HT-29 (cell line): Measurements from ENCODE around the gene CCDC18. TPM values are rescaled to one million over a fixed set of nuclear protein-coding genes. Genes with fewer than 3 reads are reported as not detected.
A peak's percentile ranks its signal among the peaks of the same experiment; 100 is the strongest.
"Not testable (repeated sequence)": the region's sequence is repeated elsewhere in the genome, so short reads cannot be mapped to it uniquely, and the experiment has no call there.

ENCODE experiments used
- DNase-seq: peaks from one replicate; pipeline ENCODE4 v3.0.0-alpha.2; 2015; ENCODE audit warnings: low spot score
- total RNA-seq: library from RNA; depleted of rRNA; stranded (reverse); fragments of >200 nt; shearing (Covaris generic); gene quantifications from 2 replicates; pipeline ENCODE4 v1.2.3, GENCODE V29; 2014

Gene CCDC18
- total RNA-seq, 1 experiment from 2014 or later: 9.0 TPM

GRCh38 chr1:93235261-93235660 is 54.7 kb downstream of the CCDC18 start:
- DNase-seq: no peak

- DNase-seq: no peak
Measured at GRCh38 chr1:93237021-93237420, 56.5 kb downstream of the CCDC18 start.

- no peak for DNase-seq
Measured at GRCh38 chr1:93238425-93238824, 57.9 kb downstream of the CCDC18 start.

- DNase-seq: no peak
Measured at GRCh38 chr1:93239863-93240262, 59.3 kb downstream of the CCDC18 start.

- DNase-seq: not testable (repeated sequence)
Measured at GRCh38 chr1:93243233-93243632, 62.7 kb downstream of the CCDC18 start.

GRCh38 chr1:93244298-93245069 is 64.0 kb downstream of the CCDC18 start:
- no peak for DNase-seq

GRCh38 chr1:93251966-93252365 is 71.4 kb downstream of the CCDC18 start:
- no peak for DNase-seq

- DNase-seq: no peak
Measured at GRCh38 chr1:93252598-93252997, 72.1 kb downstream of the CCDC18 start.

GRCh38 chr1:93253516-93253915 is 73.0 kb downstream of the CCDC18 start:
- DNase-seq: no peak

GRCh38 chr1:93255222-93256079 is 74.9 kb downstream of the CCDC18 start:
- no peak for DNase-seq

- DNase-seq: no peak
Measured at GRCh38 chr1:93256433-93256832, 75.9 kb downstream of the CCDC18 start.

- no peak for DNase-seq
Measured at GRCh38 chr1:93257889-93258288, 77.4 kb downstream of the CCDC18 start.

- DNase-seq: not testable (repeated sequence)
Measured at GRCh38 chr1:93260726-93261125, 80.2 kb downstream of the CCDC18 start.

GRCh38 chr1:93262645-93263044 is 82.1 kb downstream of the CCDC18 start:
- no peak for DNase-seq

- DNase-seq: not testable (repeated sequence)
Measured at GRCh38 chr1:93268888-93269287, 88.4 kb downstream of the CCDC18 start.

GRCh38 chr1:93275262-93275633 is 94.7 kb downstream of the CCDC18 start:
- DNase-seq: not testable (repeated sequence)

- DNase-seq: peak; percentile 32
Measured at GRCh38 chr1:93275634-93276295, 95.2 kb downstream of the CCDC18 start.

- DNase-seq: not testable (repeated sequence)
Measured at GRCh38 chr1:93277530-93277929, 97.0 kb downstream of the CCDC18 start.

GRCh38 chr1:93283496-93283895 is 103.0 kb downstream of the CCDC18 start:
- DNase-seq: no peak

- DNase-seq: peak; percentile 48
Measured at GRCh38 chr1:93288558-93288957, 108.0 kb downstream of the CCDC18 start.

GRCh38 chr1:93296555-93297154 is 116.1 kb downstream of the CCDC18 start:
- DNase-seq: no peak

GRCh38 chr1:93301131-93301530 is 120.6 kb downstream of the CCDC18 start:
- DNase-seq: no peak
